Tibial artery (tissue), 4 donors: ENCODE measurements around the gene SPC25.

Source experiments
- DNase-seq, 2 donors: peaks; one replicate each; pipeline ENCODE4 v3.0.0-alpha.2; 2019
- H3K27ac ChIP-seq, 2 donors: fragments of 200-600 bp; sonication (generic) in 1 of 2; 1 replicate in 1 of 2; 2 replicates in 1 of 2; pipeline ENCODE4 v1.5.1; 2018 to 2019; ENCODE audit warnings: mild to moderate bottlenecking in 1 of 2
- H3K27me3 ChIP-seq, 2 donors: fragments of 200-600 bp; sonication (generic) in 1 of 2; one replicate each; pipeline versions ENCODE4 v1.5.1 to v1.6.0; 2016 to 2019
- H3K36me3 ChIP-seq, 3 donors: fragments of 200-600 bp; sonication (generic) in 2 of 3; one replicate each; pipeline ENCODE4 v1.5.1; 2016 to 2019; ENCODE audit warnings: mild to moderate bottlenecking in 2 of 3
- H3K4me1 ChIP-seq, 4 donors: fragments of 200-600 bp; sonication (generic) in 2 of 4; 1 replicate in 3 of 4; 2 replicates in 1 of 4; pipeline ENCODE4 v1.5.1; 2016 to 2019
- H3K4me3 ChIP-seq, 2 donors: fragments of 200-600 bp; sonication (generic) in 1 of 2; 1 replicate in 1 of 2; 2 replicates in 1 of 2; pipeline ENCODE4 v1.5.1; 2018 to 2019; ENCODE audit warnings: mild to moderate bottlenecking in 2 of 2
- H3K9me3 ChIP-seq, 3 donors: fragments of 200-600 bp; sonication (generic) in 1 of 3; one replicate each; pipeline ENCODE4 v1.5.1; 2016 to 2019
- intact Hi-C: fragments of 100-400 bp; cut with DNase I; formaldehyde crosslinking; loops from one replicate; pipeline ENCODE4 v1.15.0; 2023; ENCODE audit warnings: low total_unique reads
- TF ChIP-seq, protein P1 (sequence below), 2 experiments: fragments of 200-600 bp in 1 of 2; fragments of 450-650 bp in 1 of 2; IDR thresholded peaks; one replicate each; pipeline ENCODE4 v1.5.1; 2017 to 2019; ENCODE audit warnings: antibody characterized with exemption in 2 of 2, mild to moderate bottlenecking in 1 of 2, moderate library complexity in 1 of 2

SPC25 gene

GRCh38 chr2:168855601-168856000, 34.6 kb downstream of the SPC25 start:
- H3K4me1 ChIP-seq = no peaks in the 10 kb centered on the region
- no peak overlapping the region for H3K27ac ChIP-seq
- TF ChIP-seq, protein P1, sequence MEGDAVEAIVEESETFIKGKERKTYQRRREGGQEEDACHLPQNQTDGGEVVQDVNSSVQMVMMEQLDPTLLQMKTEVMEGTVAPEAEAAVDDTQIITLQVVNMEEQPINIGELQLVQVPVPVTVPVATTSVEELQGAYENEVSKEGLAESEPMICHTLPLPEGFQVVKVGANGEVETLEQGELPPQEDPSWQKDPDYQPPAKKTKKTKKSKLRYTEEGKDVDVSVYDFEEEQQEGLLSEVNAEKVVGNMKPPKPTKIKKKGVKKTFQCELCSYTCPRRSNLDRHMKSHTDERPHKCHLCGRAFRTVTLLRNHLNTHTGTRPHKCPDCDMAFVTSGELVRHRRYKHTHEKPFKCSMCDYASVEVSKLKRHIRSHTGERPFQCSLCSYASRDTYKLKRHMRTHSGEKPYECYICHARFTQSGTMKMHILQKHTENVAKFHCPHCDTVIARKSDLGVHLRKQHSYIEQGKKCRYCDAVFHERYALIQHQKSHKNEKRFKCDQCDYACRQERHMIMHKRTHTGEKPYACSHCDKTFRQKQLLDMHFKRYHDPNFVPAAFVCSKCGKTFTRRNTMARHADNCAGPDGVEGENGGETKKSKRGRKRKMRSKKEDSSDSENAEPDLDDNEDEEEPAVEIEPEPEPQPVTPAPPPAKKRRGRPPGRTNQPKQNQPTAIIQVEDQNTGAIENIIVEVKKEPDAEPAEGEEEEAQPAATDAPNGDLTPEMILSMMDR (IDR thresholded peaks at IDR 0.05) = no peak
- no peak overlapping the region for H3K4me3 ChIP-seq
- peaks cover 0 to 6% (median 0%) of the 10 kb centered on the region in 3 donors for H3K36me3 ChIP-seq
- DNase-seq = no peak
- intact Hi-C loops = no loop called here
- H3K27me3 ChIP-seq = no peaks in the 10 kb centered on the region
- H3K9me3 ChIP-seq = no peaks in the 10 kb centered on the region

GRCh38 chr2:168854651-168855050, 35.6 kb downstream of the SPC25 start:
- intact Hi-C loops = no loop called here
- TF ChIP-seq, protein P1 (IDR thresholded peaks at IDR 0.05) = no peak

GRCh38 chr2:168853471-168853870, 36.8 kb downstream of the SPC25 start:
- H3K27ac ChIP-seq = no peak overlapping the region
- intact Hi-C loops = no loop called here
- no peaks in the 10 kb centered on the region for H3K27me3 ChIP-seq
- peaks cover 0 to 6% (median 0%) of the 10 kb centered on the region in 3 donors for H3K36me3 ChIP-seq
- H3K4me3 ChIP-seq = no peak overlapping the region
- H3K4me1 ChIP-seq = no peaks in the 10 kb centered on the region
- TF ChIP-seq, protein P1 (IDR thresholded peaks at IDR 0.05) = no peak
- H3K9me3 ChIP-seq = no peaks in the 10 kb centered on the region
- no peak for DNase-seq

More at GRCh38 chr2:168854651-168855050, 35.6 kb downstream of the SPC25 start:
- H3K27me3 ChIP-seq = no peaks in the 10 kb centered on the region
- H3K9me3 ChIP-seq = no peaks in the 10 kb centered on the region
- H3K27ac ChIP-seq = no peak overlapping the region
- DNase-seq = no peak
- peaks cover 0 to 6% (median 0%) of the 10 kb centered on the region in 3 donors for H3K36me3 ChIP-seq
- no peaks in the 10 kb centered on the region for H3K4me1 ChIP-seq
- no peak overlapping the region for H3K4me3 ChIP-seq

GRCh38 chr2:168852481-168852880, 37.7 kb downstream of the SPC25 start:
- Histone ChIP-seq H3K4me1 (no peaks in the 10 kb centered on the region), H3K4me3 (no peak overlapping the region), H3K27me3 (no peaks in the 10 kb centered on the region), H3K9me3 (no peaks in the 10 kb centered on the region), H3K36me3 (peaks cover 0 to 6% (median 0%) of the 10 kb centered on the region in 3 donors), H3K27ac (no peak overlapping the region)
- TF ChIP-seq, protein P1 (IDR thresholded peaks at IDR 0.05) = no peak
- no peak for DNase-seq
- intact Hi-C loops = no loop called here

GRCh38 chr2:168851674-168852320, 38.4 kb downstream of the SPC25 start:
- no peaks in the 10 kb centered on the region for H3K27me3 ChIP-seq
- DNase-seq = no peak
- H3K9me3 ChIP-seq = no peaks in the 10 kb centered on the region
- intact Hi-C loops = no loop called here
- H3K4me3 ChIP-seq = no peak overlapping the region
- H3K4me1 ChIP-seq = no peaks in the 10 kb centered on the region
- no peak overlapping the region for H3K27ac ChIP-seq
- TF ChIP-seq, protein P1 (IDR thresholded peaks at IDR 0.05) = no peak
- peaks cover 0 to 6% (median 0%) of the 10 kb centered on the region in 3 donors for H3K36me3 ChIP-seq
